GM04503 (cell line): ENCODE measurements around the gene BSPRY.
"Not testable (repeated sequence)": the region's sequence is repeated elsewhere in the genome, so short reads cannot be mapped to it uniquely, and the experiment has no call there.

Experiments used
- DNase-seq: peaks from one replicate; pipeline ENCODE4 v3.0.0-alpha.2; 2012; ENCODE audit warnings: low read depth

Gene BSPRY

GRCh38 chr9:113341712-113342410 is 7.5 kb upstream of the BSPRY start:
- DNase-seq, result no peak

DNA sequence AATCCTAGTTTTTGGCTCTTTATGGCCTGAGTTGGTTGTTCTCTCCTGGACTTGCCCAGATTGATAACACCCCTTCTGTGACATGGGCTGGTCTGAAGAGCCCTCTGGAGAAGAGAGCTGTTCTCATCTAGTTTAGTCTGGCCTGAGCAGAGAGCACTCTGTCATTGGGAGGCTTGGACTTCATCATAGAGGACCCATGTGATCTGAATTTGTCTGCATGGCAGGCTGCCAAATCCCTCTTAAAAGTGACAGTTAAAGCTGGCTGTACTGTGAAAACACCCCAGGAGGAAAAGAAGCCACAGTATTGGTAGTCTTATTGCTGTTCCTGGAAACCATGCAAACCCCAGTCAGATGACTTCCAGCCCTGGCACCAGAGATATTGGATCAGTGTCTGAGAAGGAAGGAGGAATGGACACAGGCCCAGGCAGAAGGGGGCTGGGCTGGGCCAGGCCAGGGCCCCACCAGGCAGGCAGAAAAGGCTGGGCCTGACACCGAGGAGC is 5.6 kb upstream of the BSPRY start:
- DNase-seq, result peak; percentile 56

- no peak for DNase-seq
Observed at GRCh38 chr9:113345190-113345589, 4.2 kb upstream of the BSPRY start.

GRCh38 chr9:113345671-113346070 is 3.7 kb upstream of the BSPRY start:
- no peak for DNase-seq

- no peak for DNase-seq
Observed at GRCh38 chr9:113348437-113348836, 904 bp upstream of the BSPRY start.

DNA sequence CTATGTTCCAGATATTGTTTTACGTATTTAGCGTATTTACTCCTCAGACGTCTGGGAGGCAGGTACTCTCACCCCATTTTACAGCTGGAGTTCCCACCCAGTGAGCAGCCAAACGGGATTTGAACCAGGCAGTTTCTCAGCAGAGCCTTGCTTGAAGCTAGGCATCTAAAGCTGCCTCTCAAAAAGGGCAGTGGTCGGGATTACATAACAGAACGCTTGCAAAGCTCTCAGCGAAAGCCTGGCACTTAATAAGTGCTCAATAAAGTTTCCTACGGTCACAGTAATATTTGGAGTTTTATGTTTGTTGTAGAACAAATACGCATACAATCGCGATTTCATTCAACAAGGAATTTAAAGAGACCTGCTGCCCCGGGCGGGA is 286 bp upstream of the BSPRY start:
- DNase-seq, result no peak

DNA sequence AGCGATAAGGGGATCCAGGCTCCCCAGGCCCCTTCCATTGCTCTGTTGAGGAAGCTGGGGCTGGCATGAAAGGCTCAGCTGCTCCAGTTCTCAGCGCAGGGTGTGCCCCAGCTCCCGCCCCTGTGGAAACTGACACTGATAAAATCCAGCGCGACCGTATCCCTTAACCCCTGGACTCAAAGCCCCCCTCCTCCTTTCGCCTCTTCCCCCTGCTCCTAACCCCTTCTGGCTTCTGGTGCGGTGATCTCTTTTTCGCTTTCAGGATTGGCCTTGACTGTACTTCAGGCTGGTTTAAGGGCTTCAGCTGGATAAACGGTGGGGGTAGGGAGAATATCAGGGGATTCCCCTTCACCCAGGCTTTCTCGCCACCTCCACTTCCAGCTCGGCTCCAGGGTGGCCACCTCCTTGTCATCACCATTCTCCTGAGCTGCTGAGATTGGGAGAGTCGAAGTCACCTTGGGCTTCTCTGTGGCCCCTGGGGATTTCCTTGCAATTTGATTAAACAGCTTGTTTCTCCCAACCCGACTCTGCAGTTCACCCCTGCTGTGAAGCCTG is 843 bp downstream of the BSPRY start:
- no peak for DNase-seq

DNA sequence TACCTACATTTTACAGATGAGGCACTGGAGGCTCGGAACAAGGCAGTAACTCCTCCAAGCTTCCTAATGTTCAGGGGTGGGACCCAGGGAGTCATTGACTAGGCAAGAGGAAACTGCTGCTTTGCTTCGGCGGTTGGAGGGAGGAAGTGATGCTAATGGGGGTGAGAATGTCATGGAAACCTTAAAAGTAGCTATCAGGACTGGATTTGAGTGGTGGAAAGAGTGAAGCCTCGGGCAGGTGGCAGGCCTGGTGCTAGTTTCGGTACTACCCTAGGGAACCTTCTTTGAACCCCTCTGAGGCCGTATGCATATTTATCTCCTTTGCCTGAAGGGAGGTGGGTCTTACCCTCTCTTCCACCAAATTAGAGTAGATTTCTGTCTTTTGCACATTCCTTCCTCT is 1.6 kb downstream of the BSPRY start:
- DNase-seq, result no peak

DNA sequence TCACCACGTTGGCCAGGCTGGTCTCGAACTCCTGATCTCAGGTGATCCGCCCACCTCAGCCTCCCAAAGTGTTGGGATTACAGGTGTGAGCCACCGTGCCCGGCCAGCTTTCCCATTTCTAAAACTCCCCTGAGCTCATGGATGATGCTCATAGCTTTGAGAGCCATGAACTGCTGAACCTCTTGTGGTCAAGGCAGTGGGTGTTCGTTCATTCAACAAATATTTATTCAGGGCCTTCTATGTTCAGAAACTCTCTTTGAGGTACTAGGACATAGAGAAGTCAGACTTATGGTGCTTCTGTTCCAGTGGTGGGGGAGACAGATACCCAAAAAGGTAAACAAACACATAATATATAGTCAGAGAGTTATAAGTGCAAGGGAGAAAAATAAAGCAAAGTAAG is 2.7 kb downstream of the BSPRY start:
- DNase-seq, result no peak

GRCh38 chr9:113352411-113352810 is 3.1 kb downstream of the BSPRY start:
- DNase-seq, result no peak

- no peak for DNase-seq
Observed at GRCh38 chr9:113355040-113355596, 5.8 kb downstream of the BSPRY start.

DNA sequence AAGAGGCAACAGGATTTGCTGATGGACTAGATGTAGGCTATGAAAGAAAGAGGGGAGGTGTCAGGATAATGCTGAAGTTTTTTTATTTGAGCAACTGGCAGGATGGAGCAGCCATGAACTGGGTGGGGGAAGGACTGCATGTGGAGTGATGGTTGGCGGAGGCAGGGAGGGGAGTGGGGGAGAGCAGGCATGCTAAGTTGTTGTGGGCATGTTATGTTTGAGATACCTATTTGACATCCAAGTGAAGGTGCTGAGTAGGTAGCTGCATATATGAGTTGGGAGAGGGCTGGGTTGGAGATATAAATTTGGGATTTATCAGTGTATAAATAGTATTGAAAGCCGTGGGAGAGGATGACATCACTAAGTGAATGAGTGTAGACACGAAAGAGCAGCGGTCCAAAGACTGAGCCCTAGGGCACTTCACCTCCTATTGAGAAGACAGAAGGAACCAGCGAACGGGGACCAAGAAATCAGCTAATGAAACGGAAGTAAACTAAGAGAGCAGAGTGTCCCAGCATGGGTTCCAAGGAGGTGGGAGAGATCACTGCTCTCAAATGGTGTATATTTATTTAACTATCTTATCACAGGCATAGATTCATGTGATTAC is 7.4 kb downstream of the BSPRY start:
- DNase-seq, result no peak

GRCh38 chr9:113359385-113359784 is 10.0 kb downstream of the BSPRY start:
- DNase-seq, result no peak

GRCh38 chr9:113360242-113360842 is 11.0 kb downstream of the BSPRY start:
- DNase-seq, result no peak

GRCh38 chr9:113361304-113362018 is 12.1 kb downstream of the BSPRY start:
- no peak for DNase-seq

DNA sequence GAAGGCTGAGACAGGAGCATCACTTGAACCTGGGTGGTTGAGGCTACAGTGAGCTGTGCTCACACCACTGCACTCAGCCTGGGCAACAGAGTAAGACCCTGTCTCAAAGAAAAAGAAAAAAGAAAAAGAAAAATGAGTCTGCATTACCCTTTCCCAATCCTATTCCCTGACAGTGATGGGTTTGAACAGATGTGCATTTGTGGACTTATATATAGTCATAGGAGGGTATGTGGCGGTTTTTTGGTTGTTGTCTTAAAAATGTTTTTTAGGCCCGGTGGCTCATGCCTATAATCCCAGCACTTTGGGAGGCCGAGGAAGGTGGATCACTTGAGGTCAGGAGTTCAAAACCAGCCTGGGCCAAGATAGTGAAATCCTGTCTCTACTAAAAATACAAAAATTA is 14.0 kb downstream of the BSPRY start:
- no peak for DNase-seq

DNA sequence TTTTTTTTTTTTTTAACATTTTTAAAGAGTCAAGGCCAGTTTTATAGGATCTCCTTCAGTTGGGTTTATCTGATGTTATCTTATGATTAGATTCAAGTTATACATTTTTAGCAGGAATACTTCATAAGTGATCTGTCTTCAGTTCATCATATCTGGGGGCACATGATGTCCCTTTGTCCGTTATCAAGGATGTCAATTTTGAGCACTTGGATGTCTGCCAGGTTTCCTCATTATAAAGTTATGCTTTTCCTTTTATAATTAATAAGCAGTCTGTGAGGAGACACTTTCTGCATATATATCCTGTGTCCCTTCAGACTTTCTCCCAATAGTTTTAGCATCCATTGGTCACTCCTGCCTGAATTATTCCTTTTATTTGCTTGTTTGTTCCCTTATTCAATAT is 15.6 kb downstream of the BSPRY start:
- no peak for DNase-seq

- not testable (repeated sequence) for DNase-seq
Observed at GRCh38 chr9:113365652-113366051, 16.3 kb downstream of the BSPRY start.

- no peak for DNase-seq
Observed at GRCh38 chr9:113368348-113368981, 19.1 kb downstream of the BSPRY start.

DNA sequence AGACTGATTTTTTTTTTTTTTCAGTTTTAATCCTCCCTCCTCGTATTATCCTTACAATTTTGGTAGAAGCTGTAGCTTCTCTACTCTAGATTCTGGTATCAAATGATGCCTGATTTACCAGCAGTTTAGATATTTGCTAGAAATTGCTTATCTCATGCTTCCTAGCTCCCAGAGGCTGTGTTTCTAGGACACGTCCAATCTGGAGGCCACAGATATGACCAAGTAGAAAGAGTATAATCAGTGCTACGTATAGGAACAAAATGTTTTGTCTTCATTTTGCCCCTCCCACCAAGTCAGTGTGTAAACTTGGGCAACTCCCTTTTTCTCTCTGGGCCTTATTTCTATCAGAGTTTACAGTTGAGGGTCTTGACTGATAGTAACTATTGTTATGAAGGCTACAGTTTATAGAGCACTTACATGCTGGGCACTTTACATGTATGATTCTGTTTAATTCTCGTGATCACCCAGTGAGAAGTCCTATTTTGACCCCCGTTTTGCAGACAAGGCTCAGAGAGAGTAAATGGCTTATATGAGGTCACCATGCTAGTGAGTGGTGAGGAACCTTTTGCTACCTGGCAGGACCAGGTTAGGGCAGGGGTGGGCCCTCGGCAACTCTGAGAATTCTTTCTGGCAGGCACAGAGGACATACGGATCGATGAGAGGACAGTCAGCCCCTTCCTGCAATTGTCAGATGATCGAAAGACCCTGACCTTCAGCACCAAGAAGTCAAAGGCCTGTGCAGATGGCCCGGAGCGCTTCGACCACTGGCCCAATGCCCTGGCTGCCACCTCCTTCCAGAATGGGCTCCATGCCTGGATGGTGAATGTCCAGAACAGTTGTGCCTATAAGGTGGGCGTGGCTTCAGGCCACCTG is 19.9 kb downstream of the BSPRY start:
- DNase-seq, result no peak

DNA sequence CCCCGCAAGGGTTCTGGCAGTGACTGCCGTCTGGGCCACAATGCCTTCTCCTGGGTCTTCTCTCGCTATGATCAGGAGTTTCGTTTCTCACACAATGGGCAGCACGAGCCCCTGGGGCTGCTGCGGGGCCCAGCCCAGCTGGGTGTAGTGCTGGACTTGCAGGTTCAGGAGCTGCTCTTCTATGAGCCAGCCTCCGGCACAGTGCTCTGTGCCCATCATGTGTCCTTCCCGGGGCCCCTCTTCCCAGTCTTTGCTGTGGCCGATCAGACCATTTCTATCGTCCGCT is 20.5 kb downstream of the BSPRY start:
- DNase-seq, result no peak
